Measurements from ENCODE around the gene LDHAL6B. TPM values are rescaled to one million over a fixed set of nuclear protein-coding genes. Genes with fewer than 3 reads are reported as not detected.

The LDHAL6B gene
- total RNA-seq, 1 experiment from 2014 or later: not detected

DNA sequence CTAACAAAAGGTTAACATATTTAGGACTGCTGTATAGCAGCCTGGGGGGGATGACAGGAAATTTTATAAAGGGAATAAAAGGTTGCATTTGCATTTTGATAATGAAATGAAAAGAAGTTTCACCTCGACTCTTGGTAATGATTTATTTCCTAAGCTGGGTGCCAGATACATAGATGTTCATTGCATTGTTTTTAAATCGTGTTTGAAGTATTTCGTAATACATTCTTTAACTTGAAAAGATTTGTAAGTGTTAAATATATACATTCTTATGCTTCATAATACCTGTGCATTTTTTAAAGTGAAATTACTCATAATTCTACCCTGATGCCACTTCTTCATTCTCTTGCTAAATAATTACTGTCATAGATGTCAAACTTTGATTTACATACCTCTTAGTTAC is 22.8 kb downstream of the LDHAL6B start:
- ChIA-PET CTCF (interaction anchor here (0.8 to 1.2 kb wide), 2 partner anchors 55 to 66 kb away, joined by 3 read pairs; no protein-coding TSS in a partner anchor), POLR2A (no interaction called here)
- Mint-ChIP-seq H3K27ac (no peak overlapping the region), H3K4me3 (no peak overlapping the region), H3K36me3 (peaks cover 4% of the 10 kb centered on the region), H3K9me3 (no peaks in the 10 kb centered on the region), H3K4me1 (peaks cover 20% of the 10 kb centered on the region), H3K27me3 (ENCODE audit: low read depth) (no peaks in the 10 kb centered on the region)
- ATAC-seq (no peak), DNase-seq (ENCODE audit: low spot score) (no peak)
- TF ChIP-seq, protein P1, sequence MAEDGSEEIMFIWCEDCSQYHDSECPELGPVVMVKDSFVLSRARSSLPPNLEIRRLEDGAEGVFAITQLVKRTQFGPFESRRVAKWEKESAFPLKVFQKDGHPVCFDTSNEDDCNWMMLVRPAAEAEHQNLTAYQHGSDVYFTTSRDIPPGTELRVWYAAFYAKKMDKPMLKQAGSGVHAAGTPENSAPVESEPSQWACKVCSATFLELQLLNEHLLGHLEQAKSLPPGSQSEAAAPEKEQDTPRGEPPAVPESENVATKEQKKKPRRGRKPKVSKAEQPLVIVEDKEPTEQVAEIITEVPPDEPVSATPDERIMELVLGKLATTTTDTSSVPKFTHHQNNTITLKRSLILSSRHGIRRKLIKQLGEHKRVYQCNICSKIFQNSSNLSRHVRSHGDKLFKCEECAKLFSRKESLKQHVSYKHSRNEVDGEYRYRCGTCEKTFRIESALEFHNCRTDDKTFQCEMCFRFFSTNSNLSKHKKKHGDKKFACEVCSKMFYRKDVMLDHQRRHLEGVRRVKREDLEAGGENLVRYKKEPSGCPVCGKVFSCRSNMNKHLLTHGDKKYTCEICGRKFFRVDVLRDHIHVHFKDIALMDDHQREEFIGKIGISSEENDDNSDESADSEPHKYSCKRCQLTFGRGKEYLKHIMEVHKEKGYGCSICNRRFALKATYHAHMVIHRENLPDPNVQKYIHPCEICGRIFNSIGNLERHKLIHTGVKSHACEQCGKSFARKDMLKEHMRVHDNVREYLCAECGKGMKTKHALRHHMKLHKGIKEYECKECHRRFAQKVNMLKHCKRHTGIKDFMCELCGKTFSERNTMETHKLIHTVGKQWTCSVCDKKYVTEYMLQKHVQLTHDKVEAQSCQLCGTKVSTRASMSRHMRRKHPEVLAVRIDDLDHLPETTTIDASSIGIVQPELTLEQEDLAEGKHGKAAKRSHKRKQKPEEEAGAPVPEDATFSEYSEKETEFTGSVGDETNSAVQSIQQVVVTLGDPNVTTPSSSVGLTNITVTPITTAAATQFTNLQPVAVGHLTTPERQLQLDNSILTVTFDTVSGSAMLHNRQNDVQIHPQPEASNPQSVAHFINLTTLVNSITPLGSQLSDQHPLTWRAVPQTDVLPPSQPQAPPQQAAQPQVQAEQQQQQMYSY (CRISPR knock-in tag; IDR thresholded peaks at IDR 0.05): no peak
- TF ChIP-seq, protein P2, sequence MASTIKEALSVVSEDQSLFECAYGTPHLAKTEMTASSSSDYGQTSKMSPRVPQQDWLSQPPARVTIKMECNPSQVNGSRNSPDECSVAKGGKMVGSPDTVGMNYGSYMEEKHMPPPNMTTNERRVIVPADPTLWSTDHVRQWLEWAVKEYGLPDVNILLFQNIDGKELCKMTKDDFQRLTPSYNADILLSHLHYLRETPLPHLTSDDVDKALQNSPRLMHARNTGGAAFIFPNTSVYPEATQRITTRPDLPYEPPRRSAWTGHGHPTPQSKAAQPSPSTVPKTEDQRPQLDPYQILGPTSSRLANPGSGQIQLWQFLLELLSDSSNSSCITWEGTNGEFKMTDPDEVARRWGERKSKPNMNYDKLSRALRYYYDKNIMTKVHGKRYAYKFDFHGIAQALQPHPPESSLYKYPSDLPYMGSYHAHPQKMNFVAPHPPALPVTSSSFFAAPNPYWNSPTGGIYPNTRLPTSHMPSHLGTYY (CRISPR knock-in tag; IDR thresholded peaks at IDR 0.05): no peak
- TF ChIP-seq ZBTB21 (CRISPR knock-in tag; IDR thresholded peaks at IDR 0.05; ENCODE audit: borderline replicate concordance) (no peak), FOXJ3 (CRISPR knock-in tag; IDR thresholded peaks at IDR 0.05; ENCODE audit: borderline replicate concordance) (no peak), NFATC4 (CRISPR knock-in tag; IDR thresholded peaks at IDR 0.05) (no peak), CREB1 (CRISPR knock-in tag; IDR thresholded peaks at IDR 0.05) (no peak), GTF2I (CRISPR knock-in tag; conservative IDR thresholded peaks at IDR 0.05) (no peak), TEAD4 (CRISPR knock-in tag; IDR thresholded peaks at IDR 0.05) (no peak), RORB (CRISPR knock-in tag; IDR thresholded peaks at IDR 0.05) (no peak)
- TF ChIP-seq, protein P3, sequence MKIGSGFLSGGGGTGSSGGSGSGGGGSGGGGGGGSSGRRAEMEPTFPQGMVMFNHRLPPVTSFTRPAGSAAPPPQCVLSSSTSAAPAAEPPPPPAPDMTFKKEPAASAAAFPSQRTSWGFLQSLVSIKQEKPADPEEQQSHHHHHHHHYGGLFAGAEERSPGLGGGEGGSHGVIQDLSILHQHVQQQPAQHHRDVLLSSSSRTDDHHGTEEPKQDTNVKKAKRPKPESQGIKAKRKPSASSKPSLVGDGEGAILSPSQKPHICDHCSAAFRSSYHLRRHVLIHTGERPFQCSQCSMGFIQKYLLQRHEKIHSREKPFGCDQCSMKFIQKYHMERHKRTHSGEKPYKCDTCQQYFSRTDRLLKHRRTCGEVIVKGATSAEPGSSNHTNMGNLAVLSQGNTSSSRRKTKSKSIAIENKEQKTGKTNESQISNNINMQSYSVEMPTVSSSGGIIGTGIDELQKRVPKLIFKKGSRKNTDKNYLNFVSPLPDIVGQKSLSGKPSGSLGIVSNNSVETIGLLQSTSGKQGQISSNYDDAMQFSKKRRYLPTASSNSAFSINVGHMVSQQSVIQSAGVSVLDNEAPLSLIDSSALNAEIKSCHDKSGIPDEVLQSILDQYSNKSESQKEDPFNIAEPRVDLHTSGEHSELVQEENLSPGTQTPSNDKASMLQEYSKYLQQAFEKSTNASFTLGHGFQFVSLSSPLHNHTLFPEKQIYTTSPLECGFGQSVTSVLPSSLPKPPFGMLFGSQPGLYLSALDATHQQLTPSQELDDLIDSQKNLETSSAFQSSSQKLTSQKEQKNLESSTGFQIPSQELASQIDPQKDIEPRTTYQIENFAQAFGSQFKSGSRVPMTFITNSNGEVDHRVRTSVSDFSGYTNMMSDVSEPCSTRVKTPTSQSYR (CRISPR knock-in tag; IDR thresholded peaks at IDR 0.05): no peak
- TF ChIP-seq, protein P4, sequence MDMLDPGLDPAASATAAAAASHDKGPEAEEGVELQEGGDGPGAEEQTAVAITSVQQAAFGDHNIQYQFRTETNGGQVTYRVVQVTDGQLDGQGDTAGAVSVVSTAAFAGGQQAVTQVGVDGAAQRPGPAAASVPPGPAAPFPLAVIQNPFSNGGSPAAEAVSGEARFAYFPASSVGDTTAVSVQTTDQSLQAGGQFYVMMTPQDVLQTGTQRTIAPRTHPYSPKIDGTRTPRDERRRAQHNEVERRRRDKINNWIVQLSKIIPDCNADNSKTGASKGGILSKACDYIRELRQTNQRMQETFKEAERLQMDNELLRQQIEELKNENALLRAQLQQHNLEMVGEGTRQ (CRISPR knock-in tag; IDR thresholded peaks at IDR 0.05): no peak
- TF ChIP-seq, protein P5, sequence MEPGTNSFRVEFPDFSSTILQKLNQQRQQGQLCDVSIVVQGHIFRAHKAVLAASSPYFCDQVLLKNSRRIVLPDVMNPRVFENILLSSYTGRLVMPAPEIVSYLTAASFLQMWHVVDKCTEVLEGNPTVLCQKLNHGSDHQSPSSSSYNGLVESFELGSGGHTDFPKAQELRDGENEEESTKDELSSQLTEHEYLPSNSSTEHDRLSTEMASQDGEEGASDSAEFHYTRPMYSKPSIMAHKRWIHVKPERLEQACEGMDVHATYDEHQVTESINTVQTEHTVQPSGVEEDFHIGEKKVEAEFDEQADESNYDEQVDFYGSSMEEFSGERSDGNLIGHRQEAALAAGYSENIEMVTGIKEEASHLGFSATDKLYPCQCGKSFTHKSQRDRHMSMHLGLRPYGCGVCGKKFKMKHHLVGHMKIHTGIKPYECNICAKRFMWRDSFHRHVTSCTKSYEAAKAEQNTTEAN (CRISPR knock-in tag; IDR thresholded peaks at IDR 0.05): no peak
- TF ChIP-seq, protein P6, sequence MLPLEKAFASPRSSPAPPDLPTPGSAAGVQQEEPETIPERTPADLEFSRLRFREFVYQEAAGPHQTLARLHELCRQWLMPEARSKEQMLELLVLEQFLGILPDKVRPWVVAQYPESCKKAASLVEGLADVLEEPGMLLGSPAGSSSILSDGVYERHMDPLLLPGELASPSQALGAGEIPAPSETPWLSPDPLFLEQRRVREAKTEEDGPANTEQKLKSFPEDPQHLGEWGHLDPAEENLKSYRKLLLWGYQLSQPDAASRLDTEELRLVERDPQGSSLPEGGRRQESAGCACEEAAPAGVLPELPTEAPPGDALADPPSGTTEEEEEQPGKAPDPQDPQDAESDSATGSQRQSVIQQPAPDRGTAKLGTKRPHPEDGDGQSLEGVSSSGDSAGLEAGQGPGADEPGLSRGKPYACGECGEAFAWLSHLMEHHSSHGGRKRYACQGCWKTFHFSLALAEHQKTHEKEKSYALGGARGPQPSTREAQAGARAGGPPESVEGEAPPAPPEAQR (CRISPR knock-in tag; IDR thresholded peaks at IDR 0.05): no peak
- TF ChIP-seq, protein P7, sequence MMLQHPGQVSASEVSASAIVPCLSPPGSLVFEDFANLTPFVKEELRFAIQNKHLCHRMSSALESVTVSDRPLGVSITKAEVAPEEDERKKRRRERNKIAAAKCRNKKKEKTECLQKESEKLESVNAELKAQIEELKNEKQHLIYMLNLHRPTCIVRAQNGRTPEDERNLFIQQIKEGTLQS (CRISPR knock-in tag; conservative IDR thresholded peaks at IDR 0.05): no peak
- TF ChIP-seq, protein P8, sequence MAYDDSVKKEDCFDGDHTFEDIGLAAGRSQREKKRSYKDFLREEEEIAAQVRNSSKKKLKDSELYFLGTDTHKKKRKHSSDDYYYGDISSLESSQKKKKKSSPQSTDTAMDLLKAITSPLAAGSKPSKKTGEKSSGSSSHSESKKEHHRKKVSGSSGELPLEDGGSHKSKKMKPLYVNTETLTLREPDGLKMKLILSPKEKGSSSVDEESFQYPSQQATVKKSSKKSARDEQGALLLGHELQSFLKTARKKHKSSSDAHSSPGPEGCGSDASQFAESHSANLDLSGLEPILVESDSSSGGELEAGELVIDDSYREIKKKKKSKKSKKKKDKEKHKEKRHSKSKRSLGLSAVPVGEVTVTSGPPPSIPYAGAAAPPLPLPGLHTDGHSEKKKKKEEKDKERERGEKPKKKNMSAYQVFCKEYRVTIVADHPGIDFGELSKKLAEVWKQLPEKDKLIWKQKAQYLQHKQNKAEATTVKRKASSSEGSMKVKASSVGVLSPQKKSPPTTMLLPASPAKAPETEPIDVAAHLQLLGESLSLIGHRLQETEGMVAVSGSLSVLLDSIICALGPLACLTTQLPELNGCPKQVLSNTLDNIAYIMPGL (CRISPR knock-in tag; IDR thresholded peaks at IDR 0.05): no peak
- TF ChIP-seq, protein P9, sequence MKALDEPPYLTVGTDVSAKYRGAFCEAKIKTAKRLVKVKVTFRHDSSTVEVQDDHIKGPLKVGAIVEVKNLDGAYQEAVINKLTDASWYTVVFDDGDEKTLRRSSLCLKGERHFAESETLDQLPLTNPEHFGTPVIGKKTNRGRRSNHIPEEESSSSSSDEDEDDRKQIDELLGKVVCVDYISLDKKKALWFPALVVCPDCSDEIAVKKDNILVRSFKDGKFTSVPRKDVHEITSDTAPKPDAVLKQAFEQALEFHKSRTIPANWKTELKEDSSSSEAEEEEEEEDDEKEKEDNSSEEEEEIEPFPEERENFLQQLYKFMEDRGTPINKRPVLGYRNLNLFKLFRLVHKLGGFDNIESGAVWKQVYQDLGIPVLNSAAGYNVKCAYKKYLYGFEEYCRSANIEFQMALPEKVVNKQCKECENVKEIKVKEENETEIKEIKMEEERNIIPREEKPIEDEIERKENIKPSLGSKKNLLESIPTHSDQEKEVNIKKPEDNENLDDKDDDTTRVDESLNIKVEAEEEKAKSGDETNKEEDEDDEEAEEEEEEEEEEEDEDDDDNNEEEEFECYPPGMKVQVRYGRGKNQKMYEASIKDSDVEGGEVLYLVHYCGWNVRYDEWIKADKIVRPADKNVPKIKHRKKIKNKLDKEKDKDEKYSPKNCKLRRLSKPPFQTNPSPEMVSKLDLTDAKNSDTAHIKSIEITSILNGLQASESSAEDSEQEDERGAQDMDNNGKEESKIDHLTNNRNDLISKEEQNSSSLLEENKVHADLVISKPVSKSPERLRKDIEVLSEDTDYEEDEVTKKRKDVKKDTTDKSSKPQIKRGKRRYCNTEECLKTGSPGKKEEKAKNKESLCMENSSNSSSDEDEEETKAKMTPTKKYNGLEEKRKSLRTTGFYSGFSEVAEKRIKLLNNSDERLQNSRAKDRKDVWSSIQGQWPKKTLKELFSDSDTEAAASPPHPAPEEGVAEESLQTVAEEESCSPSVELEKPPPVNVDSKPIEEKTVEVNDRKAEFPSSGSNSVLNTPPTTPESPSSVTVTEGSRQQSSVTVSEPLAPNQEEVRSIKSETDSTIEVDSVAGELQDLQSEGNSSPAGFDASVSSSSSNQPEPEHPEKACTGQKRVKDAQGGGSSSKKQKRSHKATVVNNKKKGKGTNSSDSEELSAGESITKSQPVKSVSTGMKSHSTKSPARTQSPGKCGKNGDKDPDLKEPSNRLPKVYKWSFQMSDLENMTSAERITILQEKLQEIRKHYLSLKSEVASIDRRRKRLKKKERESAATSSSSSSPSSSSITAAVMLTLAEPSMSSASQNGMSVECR (CRISPR knock-in tag; IDR thresholded peaks at IDR 0.05; ENCODE audit: borderline replicate concordance): no peak
- TF ChIP-seq, protein P10, sequence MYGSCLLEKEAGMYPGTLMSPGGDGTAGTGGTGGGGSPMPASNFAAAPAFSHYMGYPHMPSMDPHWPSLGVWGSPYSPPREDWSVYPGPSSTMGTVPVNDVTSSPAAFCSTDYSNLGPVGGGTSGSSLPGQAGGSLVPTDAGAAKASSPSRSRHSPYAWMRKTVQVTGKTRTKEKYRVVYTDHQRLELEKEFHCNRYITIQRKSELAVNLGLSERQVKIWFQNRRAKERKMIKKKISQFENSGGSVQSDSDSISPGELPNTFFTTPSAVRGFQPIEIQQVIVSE (CRISPR knock-in tag; IDR thresholded peaks at IDR 0.05; ENCODE audit: borderline replicate concordance): no peak
